Peyer's patch (tissue), 4 donors: ENCODE measurements around the gene RTEL1. TPM values are rescaled to one million over a fixed set of nuclear protein-coding genes. Genes with fewer than 3 reads are reported as not detected.
A peak's percentile ranks its signal among the peaks of the same experiment; 100 is the strongest.
"Not testable (repeated sequence)": the region's sequence is repeated elsewhere in the genome, so short reads cannot be mapped to it uniquely, and the experiment has no call there.

Experiments
- DNase-seq, 3 donors: peaks; one replicate each; pipeline ENCODE4 v3.0.0-alpha.2; 2017 to 2019
- H3K27ac ChIP-seq, 4 donors: fragments of 200-600 bp; sonication (generic); one replicate each; pipeline ENCODE4 v1.5.1; 2016 to 2019
- H3K27me3 ChIP-seq, 2 donors: fragments of 200-600 bp; sonication (generic); one replicate each; pipeline ENCODE4 v1.5.1; 2019
- H3K36me3 ChIP-seq, 3 donors: fragments of 200-600 bp; sonication (generic); one replicate each; pipeline ENCODE4 v1.5.1; 2016 to 2019
- H3K4me1 ChIP-seq, 4 donors: fragments of 200-600 bp; sonication (generic); one replicate each; pipeline ENCODE4 v1.5.1; 2016 to 2019
- H3K4me3 ChIP-seq, 4 donors: fragments of 200-600 bp; sonication (generic); 1 replicate in 3 of 4; 2 replicates in 1 of 4; pipeline ENCODE4 v1.5.1; 2016 to 2019; ENCODE audit warnings: mild to moderate bottlenecking in 1 of 4
- H3K9me3 ChIP-seq, 4 donors: fragments of 200-600 bp; sonication (generic); one replicate each; pipeline ENCODE4 v1.5.1; 2016 to 2019; ENCODE audit warnings: mild to moderate bottlenecking in 1 of 4
- CTCF ChIP-seq, 6 experiments: fragments of 450-650 bp in 4 of 6; fragments of 200-600 bp in 2 of 6; sonication (generic) in 1 of 6; IDR thresholded peaks; one replicate each; pipeline ENCODE4 v1.5.1; 2017 to 2019; ENCODE audit warnings: antibody characterized with exemption in 6 of 6, mild to moderate bottlenecking in 3 of 6, moderate library complexity in 1 of 6
- POLR2A ChIP-seq, 2 donors: fragments of 450-650 bp; IDR thresholded peaks; one replicate each; pipeline ENCODE4 v1.5.1; 2017; ENCODE audit warnings: antibody characterized with exemption in 2 of 2, mild to moderate bottlenecking in 2 of 2, moderate library complexity in 2 of 2
- total RNA-seq, 4 donors: library from RNA; depleted of rRNA; stranded (reverse); fragments of >200 nt; gene quantifications; one replicate each; pipeline ENCODE4 v1.1.0, GENCODE V29; 2016

The RTEL1 gene
- total RNA-seq, 4 donors from 2014 or later = 25.6 to 61.1 (median 30.2) TPM

GRCh38 chr20:63613863-63614594 is 44.1 kb upstream of the RTEL1 start:
- DNase-seq, H3K27me3 ChIP-seq, H3K27ac ChIP-seq, H3K4me3 ChIP-seq, H3K9me3 ChIP-seq, H3K4me1 ChIP-seq: not testable (repeated sequence)
- TF ChIP-seq CTCF (IDR thresholded peaks at IDR 0.05) = peak; percentile 13 to 56 (median 29)
- peaks cover 0 to 38% (median 0%) of the 10 kb centered on the region in 3 donors for H3K36me3 ChIP-seq

- no peaks in the 10 kb centered on the region for H3K9me3 ChIP-seq
- DNase-seq = no peak
These were observed 40.8 kb upstream of the RTEL1 start for GRCh38 chr20:63617092-63617875.

GRCh38 chr20:63617876-63618265 is 40.2 kb upstream of the RTEL1 start:
- TF ChIP-seq CTCF (IDR thresholded peaks at IDR 0.05) (no peak), POLR2A (IDR thresholded peaks at IDR 0.05) (no peak)
- Histone ChIP-seq H3K9me3 (no peaks in the 10 kb centered on the region), H3K27me3 (no peaks in the 10 kb centered on the region), H3K27ac (no peak overlapping the region), H3K4me1 (no peaks in the 10 kb centered on the region), H3K36me3 (peaks cover 0 to 34% (median 0%) of the 10 kb centered on the region in 3 donors), H3K4me3 (no peak overlapping the region)
- DNase-seq = no peak

More at GRCh38 chr20:63617092-63617875, 40.8 kb upstream of the RTEL1 start:
- TF ChIP-seq CTCF (IDR thresholded peaks at IDR 0.05) = no peak
- no peak for TF ChIP-seq POLR2A (IDR thresholded peaks at IDR 0.05)
- H3K36me3 ChIP-seq = peaks cover 0 to 38% (median 0%) of the 10 kb centered on the region in 3 donors
- no peaks in the 10 kb centered on the region for H3K27me3 ChIP-seq
- H3K27ac ChIP-seq = no peak overlapping the region
- H3K4me1 ChIP-seq = no peaks in the 10 kb centered on the region
- H3K4me3 ChIP-seq = no peak overlapping the region

DNA sequence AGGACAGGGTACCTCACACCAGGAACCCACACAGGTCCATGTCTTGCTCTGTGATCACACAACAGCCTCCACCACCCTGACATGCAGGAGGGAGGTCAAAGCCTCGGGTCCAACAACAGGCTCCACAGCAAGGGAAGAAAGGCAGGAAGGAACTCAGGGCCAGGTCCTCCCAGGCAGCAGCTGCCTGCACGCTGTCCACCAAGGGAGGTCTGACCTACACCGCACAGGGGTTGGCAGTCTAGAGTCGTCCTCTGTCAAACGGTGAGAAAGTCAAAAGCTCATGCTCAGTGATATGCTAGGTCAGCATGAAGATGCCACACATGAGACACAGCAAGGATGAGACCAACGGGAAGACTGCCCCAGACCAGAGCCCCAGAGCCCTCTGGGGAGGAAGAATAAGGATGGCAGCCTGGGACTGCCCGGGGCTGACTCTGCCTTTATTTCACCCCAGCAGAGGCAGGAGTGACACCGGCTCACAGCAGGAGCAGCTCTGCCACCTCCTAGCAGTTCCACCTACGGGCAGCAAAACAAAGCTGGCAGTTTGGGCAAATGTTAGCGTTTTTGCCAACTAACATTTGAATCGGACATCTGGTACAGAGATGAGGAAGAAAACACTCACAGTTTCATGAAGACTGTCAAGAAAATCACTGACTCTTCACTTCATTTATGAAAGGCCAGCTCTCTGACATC is 39.7 kb upstream of the RTEL1 start:
- peaks cover 0 to 34% (median 0%) of the 10 kb centered on the region in 3 donors for H3K36me3 ChIP-seq
- H3K4me3 ChIP-seq = no peak overlapping the region
- H3K9me3 ChIP-seq = no peaks in the 10 kb centered on the region
- no peak for DNase-seq
- H3K4me1 ChIP-seq = no peaks in the 10 kb centered on the region
- TF ChIP-seq CTCF (IDR thresholded peaks at IDR 0.05) (no peak), POLR2A (IDR thresholded peaks at IDR 0.05) (no peak)
- H3K27ac ChIP-seq = no peak overlapping the region
- no peaks in the 10 kb centered on the region for H3K27me3 ChIP-seq

DNA sequence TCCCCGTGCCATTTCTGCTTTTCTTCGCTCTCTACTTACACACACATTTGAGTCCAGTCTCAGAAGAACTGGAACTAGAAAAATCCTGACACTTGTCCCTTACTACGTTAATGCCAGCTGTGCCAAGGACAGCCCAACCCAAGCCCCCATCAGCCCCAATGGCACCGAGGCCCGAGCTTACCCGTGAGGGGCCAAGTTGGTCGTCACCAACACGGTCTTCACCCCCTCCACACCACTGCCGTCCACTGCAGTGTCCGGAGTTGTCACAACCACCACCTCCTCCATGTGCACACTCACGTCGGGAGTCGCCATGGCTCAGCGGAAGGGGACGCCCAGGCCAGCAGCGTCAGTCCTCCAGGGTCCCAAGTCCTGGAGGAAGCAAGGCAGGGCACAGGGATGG is 39.0 kb upstream of the RTEL1 start:
- no peaks in the 10 kb centered on the region for H3K4me1 ChIP-seq
- H3K27ac ChIP-seq = no peak overlapping the region
- DNase-seq = no peak
- no peak overlapping the region for H3K4me3 ChIP-seq
- TF ChIP-seq CTCF (IDR thresholded peaks at IDR 0.05) (no peak), POLR2A (IDR thresholded peaks at IDR 0.05) (no peak)
- no peaks in the 10 kb centered on the region for H3K9me3 ChIP-seq
- no peaks in the 10 kb centered on the region for H3K27me3 ChIP-seq
- H3K36me3 ChIP-seq = peaks cover 0 to 34% (median 0%) of the 10 kb centered on the region in 3 donors
